Immature natural killer cell (primary cell): Measurements from ENCODE around the gene KCNMA1. TPM values are rescaled to one million over a fixed set of nuclear protein-coding genes. Genes with fewer than 3 reads are reported as not detected.

Source experiments
- DNase-seq, 3 donors: peaks; one replicate each; pipeline ENCODE4 v3.0.0; 2022; ENCODE audit warnings: mixed read lengths in 1 of 3
- H3K27ac Mint-ChIP-seq, 6 donors: one replicate each; pipeline ENCODE4 v1.8.0; 2020; ENCODE audit warnings: mixed read lengths in 6 of 6, mild to moderate bottlenecking in 5 of 6, inconsistent platforms in 4 of 6, moderate library complexity in 3 of 6
- H3K27me3 Mint-ChIP-seq, 3 donors: one replicate each; pipeline ENCODE4 v1.8.0; 2020 to 2021; ENCODE audit warnings: low read depth in 3 of 3, mild to moderate bottlenecking in 3 of 3, mixed read lengths in 3 of 3, moderate library complexity in 3 of 3, inconsistent platforms in 1 of 3
- H3K36me3 Mint-ChIP-seq, 3 donors: one replicate each; pipeline ENCODE4 v1.8.0; 2020; ENCODE audit warnings: mixed read lengths in 3 of 3, inconsistent platforms in 2 of 3, mild to moderate bottlenecking in 2 of 3
- H3K4me1 Mint-ChIP-seq, 2 donors: one replicate each; pipeline ENCODE4 v1.8.0; 2020; ENCODE audit warnings: inconsistent platforms in 2 of 2, mild to moderate bottlenecking in 2 of 2, mixed read lengths in 2 of 2, moderate library complexity in 1 of 2
- H3K4me3 Mint-ChIP-seq, 5 donors: one replicate each; pipeline ENCODE4 v1.8.0; 2020; ENCODE audit warnings: mild to moderate bottlenecking in 5 of 5, mixed read lengths in 5 of 5, inconsistent platforms in 3 of 5, moderate library complexity in 3 of 5
- H3K9me3 Mint-ChIP-seq, 6 donors: one replicate each; pipeline ENCODE4 v1.8.0; 2020; ENCODE audit warnings: mild to moderate bottlenecking in 6 of 6, mixed read lengths in 6 of 6, inconsistent platforms in 4 of 6, moderate library complexity in 3 of 6
- polyA plus RNA-seq, 3 donors: library from polyadenylated mRNA; unstranded; fragments of 300-500 nt; fragmentation: Illumina TruSeq; gene quantifications; one replicate each; pipeline ENCODE4 v1.2.3, GENCODE V29; 2021

KCNMA1 gene
- polyA plus RNA-seq, 3 donors from 2014 or later: not detected

DNA sequence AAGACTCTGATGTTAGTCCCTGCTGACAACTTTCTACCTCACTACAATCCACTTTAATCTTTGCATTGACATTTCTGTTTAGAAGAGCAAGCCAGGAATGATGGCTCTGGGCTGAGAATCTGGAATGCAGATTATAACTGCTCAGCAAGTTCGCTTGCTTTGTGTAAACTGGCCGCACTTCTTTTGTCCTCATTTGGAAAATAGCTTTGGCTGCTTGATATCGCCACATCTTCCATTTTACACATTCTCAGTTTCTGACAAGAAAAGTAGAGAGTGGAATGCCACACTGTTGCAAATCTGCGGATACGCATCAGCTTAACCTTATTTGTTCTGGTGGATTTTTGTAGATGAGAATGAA lies 429.8 kb downstream of the KCNMA1 start:
- Mint-ChIP-seq H3K27ac (no peak overlapping the region), H3K4me1 (no peaks in the 10 kb centered on the region), H3K9me3 (peaks cover 0 to 2% (median 0%) of the 10 kb centered on the region in 6 donors), H3K4me3 (no peak overlapping the region), H3K36me3 (no peaks in the 10 kb centered on the region), H3K27me3 (peaks cover 5 to 19% (median 8%) of the 10 kb centered on the region in 3 donors)
- no peak for DNase-seq

DNA sequence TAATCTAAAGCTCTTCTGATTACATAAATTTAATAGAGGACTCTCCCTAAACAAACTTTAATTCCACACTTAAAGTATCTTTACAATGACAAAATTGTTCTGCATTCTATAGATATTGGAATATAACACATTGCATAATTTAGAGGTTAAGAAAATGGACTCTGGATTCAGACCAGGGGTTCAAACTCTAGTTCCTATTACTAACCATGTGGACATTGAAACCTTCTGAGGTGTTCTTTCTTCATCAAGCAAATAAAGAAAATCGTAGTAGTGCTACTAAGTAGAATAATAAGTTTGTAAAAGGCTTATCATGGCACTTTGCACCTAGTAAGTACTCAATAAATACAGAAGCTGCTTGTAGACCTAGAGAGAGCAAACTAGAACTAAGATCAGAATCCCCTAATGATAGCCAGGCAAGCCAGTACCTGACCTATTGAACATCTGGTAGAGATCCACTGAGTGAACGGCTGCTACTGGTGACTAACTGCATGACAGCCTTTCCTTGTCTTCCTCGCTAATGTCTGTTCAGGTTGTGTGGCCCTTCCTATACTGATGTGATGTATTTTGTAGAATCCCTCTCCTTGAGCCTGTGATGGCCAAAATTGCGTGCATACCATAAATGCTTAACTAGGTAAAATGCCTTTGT lies 430.3 kb downstream of the KCNMA1 start:
- H3K27ac Mint-ChIP-seq: no peak overlapping the region
- H3K4me3 Mint-ChIP-seq: no peak overlapping the region
- DNase-seq: no peak
- H3K36me3 Mint-ChIP-seq: no peaks in the 10 kb centered on the region
- peaks cover 5 to 21% (median 8%) of the 10 kb centered on the region in 3 donors for H3K27me3 Mint-ChIP-seq
- H3K4me1 Mint-ChIP-seq: no peaks in the 10 kb centered on the region
- H3K9me3 Mint-ChIP-seq: peaks cover 0 to 2% (median 0%) of the 10 kb centered on the region in 6 donors

DNA sequence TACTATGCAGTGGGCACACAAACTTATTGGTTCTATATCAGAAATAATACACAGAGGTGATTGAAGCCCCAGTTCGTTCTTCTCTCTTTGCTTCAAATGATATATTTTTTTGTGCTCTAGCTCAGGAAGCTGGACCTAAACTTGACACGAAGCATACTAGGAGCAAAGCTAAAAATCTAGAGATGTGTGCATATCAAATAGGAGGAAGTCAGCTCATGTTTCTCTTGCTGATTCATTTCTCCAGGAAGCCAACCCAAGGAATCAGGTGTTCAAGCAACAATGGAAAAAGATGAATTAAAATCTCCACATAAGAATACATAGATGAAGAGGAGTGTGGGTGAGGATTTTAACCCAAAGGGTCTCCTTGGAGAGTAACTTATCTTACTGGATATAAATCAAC lies 432.5 kb downstream of the KCNMA1 start:
- no peak for DNase-seq
- Mint-ChIP-seq H3K4me3 (no peak overlapping the region), H3K4me1 (no peaks in the 10 kb centered on the region), H3K36me3 (no peaks in the 10 kb centered on the region), H3K27me3 (peaks cover 6 to 16% (median 12%) of the 10 kb centered on the region in 3 donors), H3K27ac (no peak overlapping the region), H3K9me3 (peaks cover 0 to 2% (median 0%) of the 10 kb centered on the region in 6 donors)

DNA sequence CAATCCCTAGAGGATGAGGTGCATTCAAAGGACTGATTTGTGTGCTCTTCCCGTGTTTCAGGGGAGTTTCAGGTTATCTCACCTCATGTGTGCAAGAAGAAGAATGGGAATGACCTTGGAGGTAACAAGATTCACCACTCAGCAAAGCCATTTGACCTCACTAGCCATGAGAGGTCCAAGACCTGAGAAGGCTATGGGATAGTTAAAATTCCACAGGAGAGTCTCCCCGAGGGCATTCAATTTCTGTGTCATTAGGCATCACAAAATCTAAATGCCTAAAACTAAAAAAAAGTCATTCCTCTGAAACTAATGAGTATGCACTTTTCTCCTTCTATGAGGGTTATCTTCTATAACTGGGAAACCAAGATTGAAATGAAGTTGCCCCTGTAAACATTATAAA lies 433.4 kb downstream of the KCNMA1 start:
- Mint-ChIP-seq H3K36me3 (no peaks in the 10 kb centered on the region), H3K9me3 (peaks cover 0 to 2% (median 0%) of the 10 kb centered on the region in 6 donors)

DNA sequence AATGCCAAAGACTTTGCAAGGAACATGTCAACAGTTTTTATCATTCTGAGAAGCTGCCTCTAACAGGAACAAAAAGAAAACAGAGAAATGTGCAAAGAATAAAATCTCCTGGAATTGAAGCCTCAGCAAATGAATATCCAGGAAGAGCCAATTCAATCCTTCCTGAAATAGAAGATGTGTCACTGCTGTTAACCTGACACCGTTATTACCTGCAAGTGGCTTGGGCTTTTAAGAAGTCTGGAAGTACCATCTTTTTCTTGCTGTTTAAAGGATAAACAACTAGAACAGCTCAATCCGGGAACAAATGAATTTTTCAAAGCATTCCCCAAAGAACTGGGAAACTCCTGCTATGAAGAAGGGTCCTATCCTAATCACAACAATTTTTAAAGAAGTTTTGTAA lies 434.8 kb downstream of the KCNMA1 start:
- Mint-ChIP-seq H3K27ac (no peak overlapping the region), H3K9me3 (peaks cover 0 to 2% (median 0%) of the 10 kb centered on the region in 6 donors), H3K4me1 (no peaks in the 10 kb centered on the region), H3K27me3 (peaks cover 8 to 13% (median 10%) of the 10 kb centered on the region in 3 donors), H3K36me3 (no peaks in the 10 kb centered on the region), H3K4me3 (no peak overlapping the region)
- no peak for DNase-seq

More for the DNA sequence above, 433.4 kb downstream of the KCNMA1 start:
- Mint-ChIP-seq H3K27ac (no peak overlapping the region), H3K4me3 (no peak overlapping the region), H3K4me1 (no peaks in the 10 kb centered on the region), H3K27me3 (peaks cover 8 to 18% (median 12%) of the 10 kb centered on the region in 3 donors)
- DNase-seq: no peak

DNA sequence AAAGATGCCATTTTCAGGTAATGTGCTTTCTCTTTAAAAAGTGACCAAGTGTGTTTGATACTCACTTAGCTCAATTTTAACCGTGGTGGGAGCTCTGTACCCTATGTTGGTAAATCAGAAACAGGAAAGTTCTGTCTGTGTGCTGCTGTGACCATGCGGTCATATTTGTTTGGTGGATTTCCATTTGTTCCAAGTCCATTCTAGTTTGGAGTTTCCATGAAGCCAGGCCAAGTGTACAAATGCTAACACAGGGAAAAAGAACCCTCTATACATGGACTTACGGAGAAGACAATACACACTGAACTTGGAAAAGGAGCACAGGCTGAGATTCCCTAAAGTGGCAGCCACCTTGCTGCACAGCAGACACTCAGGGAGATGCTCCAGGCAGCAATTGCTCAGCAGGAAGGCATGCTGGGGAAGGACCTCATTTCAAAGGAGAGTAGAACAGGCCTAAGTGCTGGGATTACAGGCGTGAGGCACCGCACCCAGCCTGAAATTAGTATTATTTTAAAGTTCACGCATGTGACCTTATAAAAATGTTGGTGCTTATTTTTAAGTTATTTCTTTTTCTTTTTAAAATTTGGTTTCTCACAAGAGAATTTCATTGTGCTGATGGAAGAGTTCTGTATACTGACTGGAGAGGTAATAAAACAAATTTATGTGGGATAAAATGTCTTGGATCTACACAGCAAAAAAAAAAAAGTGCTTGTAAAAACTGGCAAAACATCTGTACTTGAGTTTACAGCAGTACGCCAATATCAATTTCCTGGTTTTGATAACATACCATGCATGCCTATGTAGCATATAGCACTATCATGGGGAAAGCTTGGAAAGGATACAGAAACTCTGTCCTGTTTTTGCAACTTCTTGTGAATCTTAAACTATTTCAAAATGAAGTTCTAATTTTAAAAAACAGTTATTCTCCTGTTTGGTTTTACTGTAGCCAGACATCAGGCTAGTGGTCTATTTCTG lies 436.2 kb downstream of the KCNMA1 start:
- Mint-ChIP-seq H3K36me3 (no peaks in the 10 kb centered on the region), H3K27ac (no peak overlapping the region), H3K27me3 (peaks cover 6 to 15% (median 10%) of the 10 kb centered on the region in 3 donors), H3K4me3 (no peak overlapping the region), H3K4me1 (no peaks in the 10 kb centered on the region), H3K9me3 (peaks cover 0 to 2% (median 0%) of the 10 kb centered on the region in 6 donors)
- DNase-seq: no peak

DNA sequence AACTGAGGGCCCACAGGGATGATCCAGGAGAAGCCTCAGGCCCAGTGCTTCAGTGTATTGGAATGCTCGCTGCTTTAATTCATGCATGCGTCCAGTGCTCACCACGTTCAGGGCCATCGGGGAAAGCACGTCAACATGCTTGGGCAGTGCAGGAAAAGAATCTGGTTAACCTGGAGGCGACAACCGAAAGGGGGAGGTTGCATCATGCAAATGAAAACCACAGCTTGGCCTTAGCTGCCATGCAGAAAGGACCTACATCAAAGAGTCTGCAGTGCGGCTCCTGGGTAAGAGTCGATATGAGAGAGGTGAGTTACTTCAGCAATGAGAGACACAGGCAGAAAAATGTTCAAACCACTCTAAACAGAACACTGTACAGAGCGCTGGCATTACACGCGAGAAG lies 440.1 kb downstream of the KCNMA1 start:
- Mint-ChIP-seq H3K4me1 (no peaks in the 10 kb centered on the region), H3K27me3 (peaks cover 5 to 15% (median 6%) of the 10 kb centered on the region in 3 donors)

DNA sequence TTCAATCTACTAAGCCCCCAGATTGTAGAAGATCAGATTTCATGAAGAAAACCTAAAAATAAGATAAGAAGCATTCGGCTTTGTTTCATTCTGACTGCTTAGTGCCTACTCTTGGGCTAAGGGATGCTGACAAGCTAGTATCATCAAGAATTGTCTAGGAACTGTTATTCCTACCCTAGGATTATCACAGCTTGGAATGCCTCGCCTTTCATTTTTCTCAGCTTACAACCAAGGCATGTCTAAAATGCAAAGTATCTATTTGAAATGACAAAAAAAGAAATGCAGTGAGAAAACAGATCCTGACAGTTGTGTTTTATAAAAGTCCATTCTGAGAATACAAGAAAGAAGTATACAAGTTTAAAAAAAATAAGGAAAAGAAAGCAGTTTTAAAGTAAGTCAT lies 441.0 kb downstream of the KCNMA1 start:
- no peaks in the 10 kb centered on the region for H3K4me1 Mint-ChIP-seq
- H3K9me3 Mint-ChIP-seq: no peaks in the 10 kb centered on the region
- no peak overlapping the region for H3K27ac Mint-ChIP-seq
- no peak for DNase-seq
- no peaks in the 10 kb centered on the region for H3K36me3 Mint-ChIP-seq
- H3K27me3 Mint-ChIP-seq: peaks cover 5 to 14% (median 6%) of the 10 kb centered on the region in 3 donors
- H3K4me3 Mint-ChIP-seq: no peak overlapping the region

More for the DNA sequence above, 440.1 kb downstream of the KCNMA1 start:
- Mint-ChIP-seq H3K9me3 (no peaks in the 10 kb centered on the region), H3K27ac (no peak overlapping the region), H3K36me3 (no peaks in the 10 kb centered on the region), H3K4me3 (no peak overlapping the region)
- no peak for DNase-seq

DNA sequence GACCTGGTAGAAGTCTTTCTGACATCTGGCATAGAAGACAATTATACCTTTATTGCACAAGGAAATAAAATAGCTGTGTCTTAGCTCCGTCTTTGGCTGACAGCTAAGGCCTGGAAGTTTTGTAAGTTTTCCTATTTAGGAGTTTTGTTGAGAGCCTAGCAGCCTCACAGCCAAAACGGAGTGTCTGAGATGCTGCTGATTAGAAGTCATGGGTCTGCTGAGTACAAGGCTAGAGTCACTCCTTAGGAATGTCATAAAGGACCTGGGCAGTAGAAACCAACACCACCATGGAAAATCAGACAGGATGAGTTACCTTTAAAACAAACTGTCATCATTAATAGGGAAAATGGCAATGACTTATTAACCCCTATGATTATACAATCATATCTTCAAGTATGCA lies 442.5 kb downstream of the KCNMA1 start:
- Mint-ChIP-seq H3K36me3 (no peaks in the 10 kb centered on the region), H3K27ac (no peak overlapping the region), H3K27me3 (peaks cover 0 to 15% (median 5%) of the 10 kb centered on the region in 3 donors), H3K9me3 (no peaks in the 10 kb centered on the region), H3K4me1 (no peaks in the 10 kb centered on the region), H3K4me3 (no peak overlapping the region)
- DNase-seq: no peak

DNA sequence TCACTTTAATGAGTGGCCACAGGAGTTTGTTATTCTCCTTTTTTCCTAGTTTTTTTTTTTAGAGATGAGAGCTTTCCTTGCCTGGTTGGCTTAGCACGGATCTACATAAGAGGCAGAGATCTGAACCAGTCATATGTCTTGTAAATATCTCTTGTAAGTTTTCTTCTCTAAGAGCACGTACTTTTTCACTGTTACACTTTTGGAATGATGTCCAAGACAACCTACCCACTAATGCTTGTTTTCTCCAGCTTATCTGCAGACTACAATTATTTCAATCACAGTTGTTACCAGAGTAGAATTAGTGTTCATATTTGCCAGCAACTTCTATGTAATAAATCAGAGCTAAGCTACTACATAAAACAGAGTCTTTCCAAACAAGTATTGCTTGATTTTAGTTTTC lies 444.6 kb downstream of the KCNMA1 start:
- peaks cover 0 to 16% (median 4%) of the 10 kb centered on the region in 3 donors for H3K27me3 Mint-ChIP-seq
- no peaks in the 10 kb centered on the region for H3K4me1 Mint-ChIP-seq
- no peak for DNase-seq
- H3K4me3 Mint-ChIP-seq: no peak overlapping the region
- no peak overlapping the region for H3K27ac Mint-ChIP-seq
- H3K9me3 Mint-ChIP-seq: no peaks in the 10 kb centered on the region
- no peaks in the 10 kb centered on the region for H3K36me3 Mint-ChIP-seq

DNA sequence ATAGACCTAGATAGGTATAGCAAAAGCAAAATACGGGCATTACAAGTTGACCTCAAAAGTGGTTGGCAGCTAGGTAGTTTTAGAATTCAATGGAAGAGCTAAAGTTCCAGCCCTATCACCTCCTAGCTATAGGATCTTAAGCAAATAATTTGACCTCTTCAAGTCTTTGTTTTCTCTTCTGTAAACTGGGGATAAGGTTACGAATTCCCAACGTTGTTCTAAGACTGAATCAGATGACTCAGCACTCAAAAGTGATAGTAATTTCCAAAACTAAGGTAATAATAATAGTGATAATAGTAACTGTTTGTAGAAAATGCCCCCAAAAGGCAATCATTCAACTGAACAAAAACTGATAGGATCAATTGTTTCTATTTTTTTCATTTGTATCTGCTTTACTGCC lies 445.2 kb downstream of the KCNMA1 start:
- H3K4me1 Mint-ChIP-seq: no peaks in the 10 kb centered on the region
- no peak overlapping the region for H3K4me3 Mint-ChIP-seq
- no peaks in the 10 kb centered on the region for H3K9me3 Mint-ChIP-seq
- DNase-seq: no peak
- peaks cover 0 to 15% (median 4%) of the 10 kb centered on the region in 3 donors for H3K27me3 Mint-ChIP-seq
- H3K27ac Mint-ChIP-seq: no peak overlapping the region
- no peaks in the 10 kb centered on the region for H3K36me3 Mint-ChIP-seq

DNA sequence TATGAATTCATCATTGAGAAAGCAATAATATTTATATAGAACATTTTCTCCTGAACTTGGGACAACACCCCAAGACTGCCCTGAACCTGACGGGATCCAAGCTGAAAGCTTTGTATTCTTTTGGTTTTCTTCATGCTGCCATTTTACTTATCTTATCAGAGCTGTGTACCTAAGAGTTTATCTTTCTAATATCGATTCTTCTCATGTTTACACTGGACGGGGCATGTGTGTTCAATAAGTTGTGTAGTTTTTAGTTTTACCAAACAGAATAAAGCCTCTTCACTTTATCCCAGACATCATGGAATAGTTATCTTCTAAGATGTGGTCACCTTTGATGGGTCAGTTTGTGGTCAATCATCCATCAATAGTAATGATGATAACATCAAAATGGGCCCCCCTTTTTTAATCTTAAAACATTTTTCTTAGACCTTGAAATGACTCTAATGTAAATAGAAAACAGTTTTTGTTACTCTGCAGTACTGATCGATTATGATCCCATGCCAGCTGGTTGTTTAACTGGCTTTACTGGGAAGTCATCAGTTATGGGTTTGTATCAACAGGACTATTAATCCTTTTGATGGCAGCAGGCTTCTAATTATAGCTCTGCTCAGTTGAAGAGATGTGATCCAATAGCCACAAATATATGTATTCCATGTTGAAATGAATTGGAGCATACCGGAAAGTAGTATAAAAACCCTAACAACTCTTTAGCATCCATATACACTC lies 446.1 kb downstream of the KCNMA1 start:
- Mint-ChIP-seq H3K4me3 (no peak overlapping the region), H3K27ac (no peak overlapping the region), H3K27me3 (peaks cover 0 to 16% (median 4%) of the 10 kb centered on the region in 3 donors), H3K36me3 (no peaks in the 10 kb centered on the region), H3K9me3 (no peaks in the 10 kb centered on the region), H3K4me1 (no peaks in the 10 kb centered on the region)
- no peak for DNase-seq

DNA sequence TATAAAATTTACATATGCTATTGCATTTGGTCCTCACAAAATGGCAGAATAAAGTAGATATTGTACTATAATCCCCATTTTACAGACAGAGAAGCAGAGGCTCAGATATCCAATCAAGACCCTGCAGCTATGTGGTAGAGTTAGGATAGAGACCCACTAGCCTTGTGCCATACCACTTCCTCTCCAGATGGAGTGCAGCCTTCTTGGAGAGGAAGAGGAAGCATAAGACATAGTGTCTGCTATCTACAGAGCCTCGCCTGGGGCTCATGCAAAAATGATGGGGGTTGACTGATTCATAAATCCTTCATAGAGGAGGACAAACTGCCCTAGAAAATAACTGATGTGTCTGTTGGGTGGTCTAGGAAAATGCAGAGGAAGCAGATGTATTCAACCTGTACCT lies 447.3 kb downstream of the KCNMA1 start:
- no peak overlapping the region for H3K27ac Mint-ChIP-seq

DNA sequence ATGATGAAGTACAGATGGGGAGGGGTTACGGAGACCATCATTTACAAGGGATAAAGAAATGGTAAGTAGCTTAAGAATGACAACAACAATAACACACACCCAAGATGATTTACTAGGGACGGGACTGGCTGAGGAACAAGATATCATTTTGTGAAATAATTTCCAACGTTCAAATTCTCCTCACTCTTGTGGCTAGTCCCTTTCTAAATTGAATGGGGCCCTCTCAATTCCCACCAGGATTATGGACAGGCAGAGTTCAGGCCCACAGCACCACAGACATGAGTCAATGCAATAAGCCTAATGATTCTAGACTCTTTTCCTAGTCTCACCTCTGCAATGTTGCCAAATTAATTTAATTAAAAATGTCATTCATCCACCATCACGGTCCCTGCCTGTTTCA lies 448.1 kb downstream of the KCNMA1 start:
- H3K4me1 Mint-ChIP-seq: no peaks in the 10 kb centered on the region
- no peaks in the 10 kb centered on the region for H3K9me3 Mint-ChIP-seq
- H3K27ac Mint-ChIP-seq: no peak overlapping the region
- DNase-seq: no peak
- H3K4me3 Mint-ChIP-seq: no peak overlapping the region
- peaks cover 3 to 11% (median 4%) of the 10 kb centered on the region in 3 donors for H3K27me3 Mint-ChIP-seq
- no peaks in the 10 kb centered on the region for H3K36me3 Mint-ChIP-seq

More for the DNA sequence above, 447.3 kb downstream of the KCNMA1 start:
- no peak overlapping the region for H3K4me3 Mint-ChIP-seq
- H3K27me3 Mint-ChIP-seq: peaks cover 0 to 14% (median 4%) of the 10 kb centered on the region in 3 donors
- H3K4me1 Mint-ChIP-seq: no peaks in the 10 kb centered on the region
- H3K9me3 Mint-ChIP-seq: no peaks in the 10 kb centered on the region
- H3K36me3 Mint-ChIP-seq: no peaks in the 10 kb centered on the region
- no peak for DNase-seq
